ENCODE results near the gene MS4A3. TPM values are rescaled to one million over a fixed set of nuclear protein-coding genes. Genes with fewer than 3 reads are reported as not detected.
"Not testable (repeated sequence)": the region's sequence is repeated elsewhere in the genome, so short reads cannot be mapped to it uniquely, and the experiment has no call there.

Gene MS4A3, protein sequence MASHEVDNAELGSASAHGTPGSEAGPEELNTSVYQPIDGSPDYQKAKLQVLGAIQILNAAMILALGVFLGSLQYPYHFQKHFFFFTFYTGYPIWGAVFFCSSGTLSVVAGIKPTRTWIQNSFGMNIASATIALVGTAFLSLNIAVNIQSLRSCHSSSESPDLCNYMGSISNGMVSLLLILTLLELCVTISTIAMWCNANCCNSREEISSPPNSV
- total RNA-seq (0.69 TPM), polyA plus RNA-seq (0.08 TPM)

DNA sequence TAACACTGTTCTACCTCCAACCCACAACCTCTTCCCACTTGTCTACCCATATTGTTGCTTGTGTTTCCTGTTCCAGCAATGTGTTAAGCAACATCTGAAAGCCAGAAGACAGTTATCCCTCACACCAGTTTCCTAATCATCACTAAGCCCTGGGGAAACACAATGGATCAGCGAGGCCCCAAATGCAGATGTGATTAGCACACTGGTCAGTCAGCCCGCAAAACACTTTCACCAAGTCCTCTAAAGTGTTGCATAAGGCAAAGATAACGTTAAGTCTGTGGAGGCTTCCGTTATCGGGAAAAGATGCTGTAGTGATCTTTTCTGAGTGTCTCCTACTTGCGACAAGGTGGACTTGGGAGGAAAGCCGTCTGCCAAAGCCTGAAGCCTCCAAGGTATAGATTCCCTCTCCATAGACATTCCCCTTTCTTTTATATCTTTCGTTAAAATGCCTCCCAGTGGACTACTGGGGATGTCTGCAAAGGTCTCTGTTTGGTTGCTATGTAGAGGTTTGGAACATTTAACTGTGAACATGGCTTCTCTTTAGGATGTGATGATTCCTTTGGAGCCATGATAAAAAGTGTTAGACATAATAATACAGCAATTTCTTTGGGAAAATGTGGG lies at the start of gene MS4A3:
Gene MS4A3 (plus strand): TSS at position 317 of the 621 bp plus-strand sequence. CDS start 4,496 bp downstream, outside the sequence.
- WGBS, result 66% methylated on average over 8 of the region's 8 CpGs
- Histone ChIP-seq H3K36me3 (ENCODE audit: insufficient read depth) (no peaks in the 10 kb centered on the region), H3K4me3 (ENCODE audit: low read depth, low read length) (no peak within 1 kb of the TSS), H3K27ac (ENCODE audit: low read depth) (no peak within 1 kb of the TSS), H3K4me1 (ENCODE audit: insufficient read depth) (no peaks in the 10 kb centered on the region)
- DNase-seq (ENCODE audit: extremely low spot score), result no peak

DNA sequence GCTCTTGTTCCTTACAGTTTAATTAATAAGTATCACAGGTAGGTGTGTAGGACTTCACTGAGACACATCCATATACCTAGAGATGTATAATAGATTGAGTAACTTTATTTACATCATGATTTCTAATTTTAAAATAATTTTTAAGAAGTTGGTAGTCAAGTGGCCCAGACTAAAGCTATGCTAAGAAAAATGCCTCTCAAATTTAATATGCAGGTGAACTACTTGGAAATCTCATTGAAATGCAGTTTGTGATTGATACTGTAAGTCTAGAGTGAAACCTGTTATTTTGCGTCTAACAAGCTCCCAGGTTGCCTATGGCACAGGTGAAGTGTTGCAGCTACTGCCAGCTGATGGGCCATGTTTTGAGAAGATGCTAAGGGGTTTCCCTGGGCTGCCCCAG lies 39.6 kb upstream of the MS4A3 start, which contains the start of gene OOSP4B:
Gene OOSP4B (plus strand): TSS at position 301 of the 400 bp plus-strand sequence.
- H3K27ac ChIP-seq (ENCODE audit: low read depth), result no peak within 1 kb of the TSS
- no peaks in the 10 kb centered on the region for H3K36me3 ChIP-seq (ENCODE audit: insufficient read depth)
- H3K4me1 ChIP-seq (ENCODE audit: insufficient read depth), result no peaks in the 10 kb centered on the region
- H3K4me3 ChIP-seq (ENCODE audit: low read depth, low read length), result no peak within 1 kb of the TSS
- no peak for DNase-seq (ENCODE audit: extremely low spot score)
- 91% methylated on average over 1 of the region's 1 CpG for WGBS

DNA sequence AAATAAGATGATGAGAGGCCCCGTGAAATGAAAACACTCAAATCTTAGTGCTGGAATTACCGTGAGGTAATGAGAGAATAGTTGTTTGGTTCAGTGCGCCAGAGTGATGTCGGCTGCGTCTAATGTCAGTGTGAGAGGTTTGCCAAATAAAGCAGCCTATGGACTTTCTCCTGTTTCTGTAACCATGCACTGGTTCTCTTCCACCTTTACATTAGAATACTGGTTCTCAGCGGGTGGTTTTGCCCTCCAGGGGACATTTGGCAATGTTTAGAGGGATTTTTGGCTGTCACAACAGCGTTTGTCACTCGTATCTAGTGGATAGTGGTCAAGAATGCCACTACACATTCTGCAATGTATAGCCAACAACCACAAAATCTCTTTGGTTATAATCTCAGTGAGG lies 38.4 kb upstream of the MS4A3 start:
- 61% methylated on average over 8 of the region's 8 CpGs for WGBS
- Histone ChIP-seq H3K4me3 (ENCODE audit: low read depth, low read length) (no peak overlapping the region), H3K4me1 (ENCODE audit: insufficient read depth) (no peaks in the 10 kb centered on the region), H3K27ac (ENCODE audit: low read depth) (no peak overlapping the region), H3K36me3 (ENCODE audit: insufficient read depth) (no peaks in the 10 kb centered on the region)
- no peak for DNase-seq (ENCODE audit: extremely low spot score)

DNA sequence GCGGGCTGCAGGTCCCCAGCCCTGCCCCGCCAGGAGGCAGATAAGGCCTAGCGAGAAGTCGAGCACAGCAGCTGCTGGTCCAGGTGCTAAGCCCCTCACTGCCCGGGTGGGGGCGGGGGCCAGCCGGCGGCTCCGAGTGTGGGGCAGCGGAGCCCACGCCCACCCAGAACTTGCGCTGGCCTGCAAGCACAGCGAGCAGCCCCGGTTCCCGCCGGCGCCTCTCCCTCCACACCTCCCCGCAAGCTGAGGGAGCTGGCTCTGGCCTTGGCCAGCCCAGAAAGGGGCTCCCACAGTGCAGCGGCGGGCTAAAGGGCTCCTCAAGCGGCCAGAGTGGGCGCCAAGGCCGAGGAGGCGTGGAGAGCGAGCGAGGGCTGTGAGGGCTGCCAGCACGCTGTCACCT lies 36.1 kb upstream of the MS4A3 start:
- not testable (repeated sequence) for H3K4me1 ChIP-seq (ENCODE audit: insufficient read depth); H3K36me3 ChIP-seq (ENCODE audit: insufficient read depth); H3K4me3 ChIP-seq (ENCODE audit: low read depth, low read length); H3K27ac ChIP-seq (ENCODE audit: low read depth); DNase-seq (ENCODE audit: extremely low spot score)
- WGBS, result 95% methylated on average over 27 of the region's 27 CpGs

DNA sequence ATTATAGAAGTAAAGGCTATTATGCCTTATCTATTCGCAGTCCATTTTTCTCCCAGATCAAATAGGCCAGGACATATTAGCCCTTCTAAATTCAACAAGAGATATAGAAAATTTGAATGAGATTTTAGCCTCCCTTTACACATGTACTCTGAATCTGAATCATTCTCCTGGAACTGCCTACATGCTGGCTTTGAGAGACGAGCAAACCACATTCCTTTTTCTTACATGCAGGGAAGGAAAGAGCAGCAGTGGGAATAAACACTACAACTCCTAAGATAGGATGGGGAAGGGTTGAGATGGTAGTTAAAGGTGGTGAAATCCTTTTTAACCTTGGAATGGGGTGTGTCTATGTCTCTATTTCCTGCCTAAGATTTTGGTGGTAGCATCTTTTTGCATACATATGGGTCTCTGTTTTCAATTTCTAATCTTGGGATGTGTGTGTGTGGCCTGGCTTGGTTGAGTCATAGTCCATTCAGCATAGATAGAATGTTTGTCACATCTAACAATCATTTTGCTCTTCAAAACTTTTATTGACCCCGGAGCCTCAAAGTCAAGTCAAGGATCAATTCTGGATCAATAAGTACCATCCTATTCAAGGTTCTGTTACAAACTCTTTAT lies 27.3 kb upstream of the MS4A3 start:
- DNase-seq (ENCODE audit: extremely low spot score), result no peak
- H3K4me3 ChIP-seq (ENCODE audit: low read depth, low read length), result no peak overlapping the region
- WGBS, result 71% methylated on average over 3 of the region's 3 CpGs
- no peaks in the 10 kb centered on the region for H3K36me3 ChIP-seq (ENCODE audit: insufficient read depth)
- H3K27ac ChIP-seq (ENCODE audit: low read depth), result no peak overlapping the region
- no peaks in the 10 kb centered on the region for H3K4me1 ChIP-seq (ENCODE audit: insufficient read depth)

DNA sequence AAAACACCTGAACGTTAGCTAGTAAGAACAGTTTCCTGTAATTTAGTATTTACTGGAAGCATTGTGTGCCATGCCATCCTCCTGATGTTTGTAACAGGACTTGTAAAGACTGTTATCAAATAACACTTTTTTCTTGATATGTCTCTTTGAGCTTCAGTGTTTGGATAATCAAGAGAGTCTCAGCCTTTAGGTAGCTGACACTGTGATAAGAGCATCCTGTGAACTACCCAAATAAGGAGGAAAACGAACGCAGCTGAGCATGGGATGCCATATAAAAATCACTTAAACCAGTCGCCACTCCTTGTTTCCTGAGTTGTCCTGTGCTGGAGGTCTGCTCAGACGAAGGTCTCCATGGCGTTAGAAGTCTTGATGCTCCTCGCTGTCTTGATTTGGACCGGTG lies 16.4 kb upstream of the MS4A3 start, which contains the start of gene OOSP2:
Gene OOSP2 (plus strand): TSS at position 301 of the 400 bp plus-strand sequence. CDS start 51 bp downstream, at position 352.
- H3K4me1 ChIP-seq (ENCODE audit: insufficient read depth), result no peaks in the 10 kb centered on the region
- H3K27ac ChIP-seq (ENCODE audit: low read depth), result no peak within 1 kb of the TSS
- no peak for DNase-seq (ENCODE audit: extremely low spot score)
- H3K36me3 ChIP-seq (ENCODE audit: insufficient read depth), result no peaks in the 10 kb centered on the region
- H3K4me3 ChIP-seq (ENCODE audit: low read depth, low read length), result no peak within 1 kb of the TSS
- WGBS, result 79% methylated on average over 8 of the region's 8 CpGs

DNA sequence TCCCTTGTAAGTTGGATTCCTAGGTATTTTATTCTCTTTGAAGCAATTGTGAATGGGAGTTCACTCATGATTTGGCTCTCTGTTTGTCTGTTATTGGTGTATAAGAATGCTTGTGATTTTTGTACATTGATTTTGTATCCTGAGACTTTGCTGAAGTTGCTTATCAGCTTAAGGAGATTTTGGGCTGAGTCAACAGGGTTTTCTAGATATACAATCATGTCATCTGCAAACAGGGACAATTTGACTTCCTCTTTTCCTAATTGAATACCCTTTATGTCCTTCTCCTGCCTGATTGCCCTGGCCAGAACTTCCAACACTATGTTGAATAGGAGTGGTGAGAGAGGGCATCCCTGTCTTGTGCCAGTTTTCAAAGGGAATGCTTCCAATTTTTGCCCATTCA lies 6.0 kb upstream of the MS4A3 start:
- not testable (repeated sequence) for H3K4me1 ChIP-seq (ENCODE audit: insufficient read depth); H3K36me3 ChIP-seq (ENCODE audit: insufficient read depth); H3K27ac ChIP-seq (ENCODE audit: low read depth); DNase-seq (ENCODE audit: extremely low spot score); H3K4me3 ChIP-seq (ENCODE audit: low read depth, low read length)

DNA sequence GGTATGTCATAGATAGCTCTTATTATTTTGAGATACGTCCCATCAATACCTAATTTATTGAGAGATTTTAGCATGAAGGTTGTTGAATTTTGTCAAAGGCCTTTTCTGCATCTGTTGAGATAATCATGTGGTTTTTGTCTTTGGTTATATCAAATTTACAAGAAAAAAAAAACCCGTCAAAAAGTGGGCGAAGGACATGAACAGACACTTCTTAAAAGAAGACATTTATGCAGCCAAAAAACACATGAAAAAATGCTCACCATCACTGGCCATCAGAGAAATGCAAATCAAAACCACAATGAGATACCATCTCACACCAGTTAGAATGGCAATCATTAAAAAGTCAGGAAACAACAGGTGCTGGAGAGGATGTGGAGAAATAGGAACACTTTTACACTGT lies 5.6 kb upstream of the MS4A3 start:
- 80% methylated on average over 3 of the region's 3 CpGs for WGBS

DNA sequence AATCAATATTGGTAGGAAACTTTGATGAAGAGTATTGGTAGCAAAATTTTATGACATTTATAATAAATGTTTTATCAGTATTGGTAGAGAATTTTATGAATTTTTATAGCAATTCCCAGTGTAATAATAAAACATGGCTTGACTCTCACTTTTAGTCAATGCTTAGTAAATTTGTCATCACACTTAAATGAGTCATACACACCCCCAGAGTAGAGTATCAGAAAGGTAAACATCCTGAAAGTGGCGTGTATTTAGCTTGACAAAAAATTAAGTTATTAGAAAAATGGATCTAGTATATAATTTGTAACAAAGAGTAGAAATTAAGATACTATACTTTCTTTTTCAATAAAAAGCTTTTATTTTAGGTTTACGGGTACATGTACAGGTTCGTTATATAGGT lies 2.6 kb downstream of the MS4A3 start:
- 83% methylated on average over 3 of the region's 3 CpGs for WGBS
- no peaks in the 10 kb centered on the region for H3K36me3 ChIP-seq (ENCODE audit: insufficient read depth)
- H3K27ac ChIP-seq (ENCODE audit: low read depth), result no peak overlapping the region
- no peak overlapping the region for H3K4me3 ChIP-seq (ENCODE audit: low read depth, low read length)
- H3K4me1 ChIP-seq (ENCODE audit: insufficient read depth), result no peaks in the 10 kb centered on the region
- no peak for DNase-seq (ENCODE audit: extremely low spot score)

More for the DNA sequence above, 5.6 kb upstream of the MS4A3 start:
- H3K4me3 ChIP-seq (ENCODE audit: low read depth, low read length); H3K4me1 ChIP-seq (ENCODE audit: insufficient read depth); H3K27ac ChIP-seq (ENCODE audit: low read depth); DNase-seq (ENCODE audit: extremely low spot score); H3K36me3 ChIP-seq (ENCODE audit: insufficient read depth): not testable (repeated sequence)

DNA sequence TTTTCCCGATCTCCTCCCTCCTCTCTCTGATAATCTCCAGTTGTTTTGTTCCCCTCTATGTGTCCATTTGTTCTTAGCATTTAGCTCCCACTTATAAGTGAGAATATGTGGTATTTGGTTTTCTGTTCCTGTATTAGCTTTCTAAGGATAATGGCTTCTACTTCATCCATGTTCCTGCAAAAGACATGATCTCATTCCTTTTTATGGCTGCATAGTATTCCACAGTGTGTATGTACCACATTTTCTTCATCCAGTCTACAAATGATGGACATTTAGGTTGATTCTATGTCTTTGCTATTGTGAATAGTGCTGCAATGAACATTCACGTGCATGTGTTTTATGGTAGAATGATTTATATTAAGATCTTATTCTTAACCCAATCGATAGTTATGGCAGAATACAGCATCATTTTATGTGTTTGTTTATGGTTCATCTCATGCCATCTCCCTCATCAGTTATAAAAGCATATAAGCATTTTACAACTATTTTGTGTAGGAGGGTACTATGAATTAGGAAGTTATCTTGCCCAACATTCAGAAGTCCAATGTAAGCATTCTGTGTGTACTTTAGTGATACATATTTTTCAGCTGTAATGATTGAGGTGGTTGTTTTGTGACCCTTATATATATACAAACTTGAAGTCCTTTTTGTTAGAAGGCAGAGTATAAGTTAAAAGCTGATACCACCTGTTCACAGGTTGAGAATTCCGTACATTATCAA lies 3.2 kb downstream of the MS4A3 start:
- Histone ChIP-seq H3K4me1 (ENCODE audit: insufficient read depth) (no peaks in the 10 kb centered on the region), H3K4me3 (ENCODE audit: low read depth, low read length) (no peak overlapping the region), H3K36me3 (ENCODE audit: insufficient read depth) (no peaks in the 10 kb centered on the region), H3K27ac (ENCODE audit: low read depth) (no peak overlapping the region)
- no peak for DNase-seq (ENCODE audit: extremely low spot score)
- WGBS, result 94% methylated on average over 4 of the region's 4 CpGs

DNA sequence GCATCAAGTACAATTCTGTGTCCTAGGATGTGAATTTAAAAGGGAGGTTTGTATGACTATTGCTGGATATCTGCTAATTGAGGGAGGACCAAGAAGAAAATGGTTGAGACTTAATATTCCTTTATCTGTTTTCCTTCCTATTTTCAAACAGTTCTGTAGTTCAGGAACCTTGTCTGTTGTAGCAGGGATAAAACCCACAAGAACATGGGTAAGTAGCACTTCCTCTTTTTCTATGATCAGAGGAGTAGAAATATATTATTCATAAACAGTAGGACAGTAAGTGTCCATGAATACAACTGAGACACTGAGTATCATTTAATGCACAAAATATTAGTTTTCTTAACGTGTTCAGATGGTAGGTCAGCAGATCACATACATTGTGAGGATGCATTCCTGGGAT lies 7.6 kb downstream of the MS4A3 start:
- no peaks in the 10 kb centered on the region for H3K4me1 ChIP-seq (ENCODE audit: insufficient read depth)
- H3K36me3 ChIP-seq (ENCODE audit: insufficient read depth), result no peaks in the 10 kb centered on the region
- 68% methylated on average over 1 of the region's 1 CpG for WGBS
- no peak overlapping the region for H3K4me3 ChIP-seq (ENCODE audit: low read depth, low read length)
- no peak for DNase-seq (ENCODE audit: extremely low spot score)
- no peak overlapping the region for H3K27ac ChIP-seq (ENCODE audit: low read depth)

DNA sequence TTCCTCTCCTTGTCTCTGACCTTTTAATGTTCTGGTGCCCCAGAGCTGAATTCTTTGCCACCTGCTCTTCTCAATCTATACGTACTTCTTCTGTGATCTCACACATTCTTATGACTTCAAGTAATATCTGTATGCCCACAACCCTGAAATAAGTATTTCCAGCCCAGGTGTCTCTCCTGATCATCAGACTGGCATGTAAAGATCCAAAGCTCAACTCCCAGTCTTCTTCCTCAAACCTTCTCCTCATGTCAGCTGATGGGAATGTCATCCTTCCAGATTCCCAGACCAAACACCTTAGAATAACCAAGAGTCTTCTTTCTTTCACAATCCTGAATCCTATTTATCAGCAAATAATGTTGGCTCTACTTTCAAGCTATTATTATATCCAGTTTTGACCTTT lies 9.3 kb downstream of the MS4A3 start:
- H3K4me1 ChIP-seq (ENCODE audit: insufficient read depth), result no peaks in the 10 kb centered on the region
- DNase-seq (ENCODE audit: extremely low spot score), result no peak
- WGBS, result 79% methylated on average over 1 of the region's 1 CpG
- no peaks in the 10 kb centered on the region for H3K36me3 ChIP-seq (ENCODE audit: insufficient read depth)
- H3K27ac ChIP-seq (ENCODE audit: low read depth), result no peak overlapping the region
- no peak overlapping the region for H3K4me3 ChIP-seq (ENCODE audit: low read depth, low read length)

DNA sequence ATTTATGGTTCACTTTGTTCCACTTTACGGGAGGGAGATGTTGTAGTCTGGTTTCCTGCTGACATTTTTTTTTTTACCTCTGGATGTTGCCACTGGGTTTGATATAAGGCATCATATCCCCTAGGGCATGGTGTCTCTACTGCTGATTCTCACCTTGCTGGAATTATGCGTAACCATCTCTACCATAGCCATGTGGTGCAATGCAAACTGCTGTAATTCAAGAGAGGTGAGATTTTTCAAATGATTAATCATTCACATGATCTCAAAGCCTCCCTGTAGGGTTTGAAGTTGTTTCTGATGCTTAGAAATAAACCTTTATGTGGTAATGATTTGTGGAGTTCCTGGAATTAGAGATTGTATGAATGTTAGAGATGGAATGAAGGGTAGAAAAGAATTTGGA lies 13.0 kb downstream of the MS4A3 start:
- Histone ChIP-seq H3K4me1 (ENCODE audit: insufficient read depth) (no peaks in the 10 kb centered on the region), H3K4me3 (ENCODE audit: low read depth, low read length) (no peak overlapping the region), H3K36me3 (ENCODE audit: insufficient read depth) (no peaks in the 10 kb centered on the region), H3K27ac (ENCODE audit: low read depth) (no peak overlapping the region)
- no peak for DNase-seq (ENCODE audit: extremely low spot score)
- WGBS, result 60% methylated on average over 2 of the region's 2 CpGs

DNA sequence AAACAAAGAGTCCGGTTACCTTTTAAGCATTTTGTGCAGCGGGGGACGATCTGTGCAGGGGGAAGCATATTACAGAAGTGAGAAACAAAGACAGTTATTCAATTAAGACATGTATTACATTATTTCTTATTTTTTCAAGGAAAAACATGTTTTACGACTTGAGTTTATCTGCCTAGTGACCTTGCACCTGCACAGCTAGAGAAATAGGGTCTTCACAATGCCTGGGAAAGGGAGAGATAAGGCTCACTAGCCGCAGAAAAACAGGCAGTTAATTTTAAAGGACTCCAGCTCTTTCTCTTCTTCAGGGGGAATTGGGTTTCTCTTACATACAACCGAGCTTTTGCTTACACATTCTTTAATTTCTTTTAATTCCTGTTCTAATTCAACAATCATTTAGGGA lies 15.2 kb downstream of the MS4A3 start:
- DNase-seq (ENCODE audit: extremely low spot score); H3K36me3 ChIP-seq (ENCODE audit: insufficient read depth); H3K4me1 ChIP-seq (ENCODE audit: insufficient read depth); H3K27ac ChIP-seq (ENCODE audit: low read depth); H3K4me3 ChIP-seq (ENCODE audit: low read depth, low read length): not testable (repeated sequence)
- 77% methylated on average over 6 of the region's 6 CpGs for WGBS

All from urinary bladder (tissue), 4 donors.